ENCODE measurements around the gene ATG13.

ATG13 gene

DNA sequence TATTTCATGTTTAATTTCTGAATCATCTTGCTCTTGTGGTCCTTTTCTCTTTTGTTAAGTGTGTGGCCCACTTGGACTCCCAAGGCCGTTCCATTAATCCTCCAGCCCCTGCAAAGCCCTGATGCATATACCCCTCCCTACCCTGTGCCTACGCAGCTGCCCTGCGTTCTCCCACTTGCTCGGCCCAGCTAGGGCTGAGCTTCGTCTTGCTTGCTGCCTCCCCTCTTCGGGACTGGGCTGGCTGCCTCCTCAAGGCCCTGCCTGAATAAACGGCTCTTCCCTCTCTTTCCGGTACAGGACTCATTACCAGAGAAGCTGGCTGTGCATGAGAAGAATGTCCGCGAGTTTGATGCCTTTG is 54.6 kb downstream of the ATG13 start:
- Histone ChIP-seq H3K27ac (ENCODE audit: low read depth, low read length) (no peak overlapping the region), H3K36me3 (ENCODE audit: control insufficient read depth, low read length) (peaks cover 52% of the 10 kb centered on the region)

DNA sequence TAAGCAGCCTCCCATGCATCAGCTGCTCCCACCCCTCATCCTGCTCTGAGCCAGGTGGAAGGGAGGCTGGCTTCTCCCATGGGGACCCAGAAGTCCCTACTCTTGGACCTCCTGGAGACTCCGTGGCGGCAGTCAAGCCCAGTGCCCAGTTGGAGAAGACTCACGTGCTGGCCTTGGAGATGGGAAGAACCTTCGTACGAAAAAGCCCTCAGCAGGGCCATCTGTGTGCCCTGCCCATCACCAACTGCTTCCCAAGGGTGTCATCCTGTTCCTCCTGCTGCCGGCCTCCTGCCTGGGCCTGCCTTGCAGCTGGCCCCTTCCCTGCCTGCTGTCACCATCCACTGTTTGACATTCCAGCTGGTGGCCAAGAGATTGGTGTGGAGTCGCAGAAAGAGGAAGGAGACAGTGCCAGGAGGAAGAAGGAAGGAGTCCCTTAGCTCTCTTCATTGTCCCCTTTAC is 55.1 kb downstream of the ATG13 start:
- TF ChIP-seq, protein P1, sequence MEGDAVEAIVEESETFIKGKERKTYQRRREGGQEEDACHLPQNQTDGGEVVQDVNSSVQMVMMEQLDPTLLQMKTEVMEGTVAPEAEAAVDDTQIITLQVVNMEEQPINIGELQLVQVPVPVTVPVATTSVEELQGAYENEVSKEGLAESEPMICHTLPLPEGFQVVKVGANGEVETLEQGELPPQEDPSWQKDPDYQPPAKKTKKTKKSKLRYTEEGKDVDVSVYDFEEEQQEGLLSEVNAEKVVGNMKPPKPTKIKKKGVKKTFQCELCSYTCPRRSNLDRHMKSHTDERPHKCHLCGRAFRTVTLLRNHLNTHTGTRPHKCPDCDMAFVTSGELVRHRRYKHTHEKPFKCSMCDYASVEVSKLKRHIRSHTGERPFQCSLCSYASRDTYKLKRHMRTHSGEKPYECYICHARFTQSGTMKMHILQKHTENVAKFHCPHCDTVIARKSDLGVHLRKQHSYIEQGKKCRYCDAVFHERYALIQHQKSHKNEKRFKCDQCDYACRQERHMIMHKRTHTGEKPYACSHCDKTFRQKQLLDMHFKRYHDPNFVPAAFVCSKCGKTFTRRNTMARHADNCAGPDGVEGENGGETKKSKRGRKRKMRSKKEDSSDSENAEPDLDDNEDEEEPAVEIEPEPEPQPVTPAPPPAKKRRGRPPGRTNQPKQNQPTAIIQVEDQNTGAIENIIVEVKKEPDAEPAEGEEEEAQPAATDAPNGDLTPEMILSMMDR (IDR thresholded peaks at IDR 0.05; ENCODE audit: low read depth, low read length, poor library complexity, severe bottlenecking): no peak
- no peak for TF ChIP-seq EZH2phosphoT487 (IDR thresholded peaks at IDR 0.05; ENCODE audit: borderline replicate concordance, low read length)
- Histone ChIP-seq H3K9me3 (ENCODE audit: control insufficient read depth, insufficient read depth, low read length) (no peaks in the 10 kb centered on the region), H3K36me3 (ENCODE audit: control insufficient read depth, low read length) (peaks cover 56% of the 10 kb centered on the region), H4K20me1 (ENCODE audit: control insufficient read depth, insufficient read depth, low read depth, low read length) (no peaks in the 10 kb centered on the region), H3K4me2 (ENCODE audit: low read length) (no peak overlapping the region), H3K79me2 (ENCODE audit: control insufficient read depth, low read length) (no peaks in the 10 kb centered on the region), H3K9me2 (replicated peaks; ENCODE audit: control insufficient read depth, low read length) (no peaks in the 10 kb centered on the region), H3F3A (ENCODE audit: control insufficient read depth, insufficient read depth) (no peaks in the 10 kb centered on the region), H3K27ac (ENCODE audit: low read depth, low read length) (no peak overlapping the region), H3K27me3 (ENCODE audit: control insufficient read depth, low read length) (no peaks in the 10 kb centered on the region), H3K4me3 (ENCODE audit: low read length) (no peak overlapping the region), H3K4me1 (ENCODE audit: control insufficient read depth, low read length) (peaks cover 34% of the 10 kb centered on the region)

More for the DNA sequence above, 54.6 kb downstream of the ATG13 start:
- no peaks in the 10 kb centered on the region for H3K79me2 ChIP-seq (ENCODE audit: control insufficient read depth, low read length)
- H3K4me3 ChIP-seq (ENCODE audit: low read length): no peak overlapping the region
- H3K4me2 ChIP-seq (ENCODE audit: low read length): no peak overlapping the region
- H4K20me1 ChIP-seq (ENCODE audit: control insufficient read depth, insufficient read depth, low read depth, low read length): no peaks in the 10 kb centered on the region
- TF ChIP-seq, protein P1 (IDR thresholded peaks at IDR 0.05; ENCODE audit: low read depth, low read length, poor library complexity, severe bottlenecking): no peak
- no peak for TF ChIP-seq EZH2phosphoT487 (IDR thresholded peaks at IDR 0.05; ENCODE audit: borderline replicate concordance, low read length)
- no peaks in the 10 kb centered on the region for H3F3A ChIP-seq (ENCODE audit: control insufficient read depth, insufficient read depth)
- H3K27me3 ChIP-seq (ENCODE audit: control insufficient read depth, low read length): no peaks in the 10 kb centered on the region
- no peaks in the 10 kb centered on the region for H3K9me2 ChIP-seq (replicated peaks; ENCODE audit: control insufficient read depth, low read length)
- H3K9me3 ChIP-seq (ENCODE audit: control insufficient read depth, insufficient read depth, low read length): no peaks in the 10 kb centered on the region
- peaks cover 29% of the 10 kb centered on the region for H3K4me1 ChIP-seq (ENCODE audit: control insufficient read depth, low read length)

DNA sequence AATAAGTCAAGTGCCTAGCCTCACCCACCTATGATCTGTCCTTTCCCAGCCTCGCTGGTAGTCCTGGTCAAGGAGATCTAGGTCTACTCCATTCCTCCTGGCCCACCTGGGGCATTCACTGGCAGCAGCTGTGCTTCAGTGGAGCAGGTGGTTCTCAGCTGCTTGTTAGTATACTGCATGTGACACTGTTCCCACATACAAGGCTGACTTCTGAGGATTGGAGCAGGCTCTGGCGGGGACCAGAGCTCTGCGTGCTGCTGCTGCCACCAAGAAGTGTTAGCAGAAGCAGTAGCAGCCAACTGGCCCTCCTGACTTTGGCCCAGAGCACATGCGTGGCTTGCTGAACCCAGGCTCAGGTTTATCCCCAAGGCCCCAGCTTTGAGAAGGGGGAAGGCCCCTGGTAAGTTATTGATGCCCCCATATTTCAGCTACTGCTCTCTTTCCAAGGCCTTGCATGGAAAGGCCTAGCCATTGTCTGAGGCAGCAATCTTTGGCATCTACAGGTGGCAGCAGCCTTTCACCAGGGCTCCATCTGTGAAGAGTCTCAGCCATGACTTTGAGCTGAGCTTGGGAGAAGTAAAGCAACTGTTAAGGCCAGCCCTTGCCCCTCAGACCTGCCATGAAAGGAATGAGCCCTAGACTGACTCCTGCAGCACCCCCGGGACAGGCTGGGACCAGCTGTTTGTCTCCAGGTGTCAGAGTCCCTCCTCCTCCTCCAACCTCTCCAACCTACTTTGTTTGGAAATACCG is 56.5 kb downstream of the ATG13 start:
- H3K79me2 ChIP-seq (ENCODE audit: control insufficient read depth, low read length): no peaks in the 10 kb centered on the region
- H3F3A ChIP-seq (ENCODE audit: control insufficient read depth, insufficient read depth): no peaks in the 10 kb centered on the region
- H3K27me3 ChIP-seq (ENCODE audit: control insufficient read depth, low read length): no peaks in the 10 kb centered on the region
- no peaks in the 10 kb centered on the region for H3K9me2 ChIP-seq (replicated peaks; ENCODE audit: control insufficient read depth, low read length)
- peaks cover 52% of the 10 kb centered on the region for H3K36me3 ChIP-seq (ENCODE audit: control insufficient read depth, low read length)
- no peak overlapping the region for H3K4me3 ChIP-seq (ENCODE audit: low read length)
- H3K9me3 ChIP-seq (ENCODE audit: control insufficient read depth, insufficient read depth, low read length): no peaks in the 10 kb centered on the region
- TF ChIP-seq, protein P1 (IDR thresholded peaks at IDR 0.05; ENCODE audit: low read depth, low read length, poor library complexity, severe bottlenecking): no peak
- no peak for TF ChIP-seq EZH2phosphoT487 (IDR thresholded peaks at IDR 0.05; ENCODE audit: borderline replicate concordance, low read length)
- peak overlapping the region; percentile 48 for H3K27ac ChIP-seq (ENCODE audit: low read depth, low read length)
- H3K4me2 ChIP-seq (ENCODE audit: low read length): peak overlapping the region; percentile 45
- peaks cover 34% of the 10 kb centered on the region for H3K4me1 ChIP-seq (ENCODE audit: control insufficient read depth, low read length)
- H4K20me1 ChIP-seq (ENCODE audit: control insufficient read depth, insufficient read depth, low read depth, low read length): no peaks in the 10 kb centered on the region
